SU-DHL-6 (cell line): ENCODE results near the gene DDX10.

Experiments used
- EZH2phosphoT487 ChIP-seq: fragments of 200-600 bp; sonication (generic), shearing (Covaris generic); conservative IDR thresholded peaks from 2 replicates; pipeline ENCODE4 v1.6.1; 2018; ENCODE audit warnings: mild to moderate bottlenecking, antibody characterized with exemption, low read length, moderate library complexity, mixed read lengths
- TF ChIP-seq, protein P1 (sequence below): fragments of 200-600 bp; sonication (generic); IDR thresholded peaks from one replicate; pipeline ENCODE4 v1.5.1; 2017; ENCODE audit warnings: antibody characterized with exemption, mild to moderate bottlenecking, low read length, moderate library complexity; ENCODE audit not compliant: insufficient read depth, poor library complexity, severe bottlenecking

DNA sequence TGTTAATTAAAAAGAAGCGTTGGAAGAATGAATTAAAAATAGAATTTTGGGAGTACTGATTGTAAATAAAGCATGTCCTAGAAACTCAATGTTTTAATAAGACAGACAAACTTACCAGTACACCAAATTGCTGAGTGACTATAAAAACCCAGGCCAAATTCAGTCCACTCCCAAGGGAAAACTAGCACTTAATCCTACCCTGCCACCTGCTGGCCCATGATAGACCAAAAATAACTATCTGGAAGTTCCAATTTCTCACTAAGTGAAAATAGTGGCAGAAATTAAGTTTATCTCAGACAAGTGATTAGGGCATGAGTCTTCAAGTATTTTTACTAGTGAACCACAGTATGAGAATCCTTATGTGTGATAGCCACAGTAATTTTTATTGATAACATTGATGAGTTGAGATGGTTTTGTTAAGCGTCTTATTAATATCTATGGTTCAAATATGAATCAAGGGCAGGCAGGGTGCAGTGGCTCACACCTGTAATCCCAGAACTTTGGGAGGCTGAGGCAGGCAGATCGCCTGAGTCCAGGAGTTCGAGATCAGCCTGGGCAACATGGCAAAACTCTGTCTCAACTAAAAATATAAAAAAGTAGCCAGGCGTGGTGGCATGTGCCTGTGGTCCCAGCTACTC lies 9.8 kb upstream of the DDX10 start:
- TF ChIP-seq, protein P1, sequence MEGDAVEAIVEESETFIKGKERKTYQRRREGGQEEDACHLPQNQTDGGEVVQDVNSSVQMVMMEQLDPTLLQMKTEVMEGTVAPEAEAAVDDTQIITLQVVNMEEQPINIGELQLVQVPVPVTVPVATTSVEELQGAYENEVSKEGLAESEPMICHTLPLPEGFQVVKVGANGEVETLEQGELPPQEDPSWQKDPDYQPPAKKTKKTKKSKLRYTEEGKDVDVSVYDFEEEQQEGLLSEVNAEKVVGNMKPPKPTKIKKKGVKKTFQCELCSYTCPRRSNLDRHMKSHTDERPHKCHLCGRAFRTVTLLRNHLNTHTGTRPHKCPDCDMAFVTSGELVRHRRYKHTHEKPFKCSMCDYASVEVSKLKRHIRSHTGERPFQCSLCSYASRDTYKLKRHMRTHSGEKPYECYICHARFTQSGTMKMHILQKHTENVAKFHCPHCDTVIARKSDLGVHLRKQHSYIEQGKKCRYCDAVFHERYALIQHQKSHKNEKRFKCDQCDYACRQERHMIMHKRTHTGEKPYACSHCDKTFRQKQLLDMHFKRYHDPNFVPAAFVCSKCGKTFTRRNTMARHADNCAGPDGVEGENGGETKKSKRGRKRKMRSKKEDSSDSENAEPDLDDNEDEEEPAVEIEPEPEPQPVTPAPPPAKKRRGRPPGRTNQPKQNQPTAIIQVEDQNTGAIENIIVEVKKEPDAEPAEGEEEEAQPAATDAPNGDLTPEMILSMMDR: no peak
- no peak for TF ChIP-seq EZH2phosphoT487
